IPS-18c (cell line): ENCODE data around the gene TBX5.

Experiments used
- H3K4me3 ChIP-seq: 2 replicates; pipeline ENCODE4 v1.7.0; 2013; ENCODE audit warnings: low read depth, mild to moderate bottlenecking, low read length, moderate library complexity; ENCODE audit not compliant: insufficient read depth
- H3K9me3 ChIP-seq: one replicate; pipeline ENCODE4 v1.6.1; 2013; ENCODE audit warnings: mild to moderate bottlenecking, low read length, moderate library complexity; ENCODE audit not compliant: control insufficient read depth, insufficient read depth

Gene TBX5

DNA sequence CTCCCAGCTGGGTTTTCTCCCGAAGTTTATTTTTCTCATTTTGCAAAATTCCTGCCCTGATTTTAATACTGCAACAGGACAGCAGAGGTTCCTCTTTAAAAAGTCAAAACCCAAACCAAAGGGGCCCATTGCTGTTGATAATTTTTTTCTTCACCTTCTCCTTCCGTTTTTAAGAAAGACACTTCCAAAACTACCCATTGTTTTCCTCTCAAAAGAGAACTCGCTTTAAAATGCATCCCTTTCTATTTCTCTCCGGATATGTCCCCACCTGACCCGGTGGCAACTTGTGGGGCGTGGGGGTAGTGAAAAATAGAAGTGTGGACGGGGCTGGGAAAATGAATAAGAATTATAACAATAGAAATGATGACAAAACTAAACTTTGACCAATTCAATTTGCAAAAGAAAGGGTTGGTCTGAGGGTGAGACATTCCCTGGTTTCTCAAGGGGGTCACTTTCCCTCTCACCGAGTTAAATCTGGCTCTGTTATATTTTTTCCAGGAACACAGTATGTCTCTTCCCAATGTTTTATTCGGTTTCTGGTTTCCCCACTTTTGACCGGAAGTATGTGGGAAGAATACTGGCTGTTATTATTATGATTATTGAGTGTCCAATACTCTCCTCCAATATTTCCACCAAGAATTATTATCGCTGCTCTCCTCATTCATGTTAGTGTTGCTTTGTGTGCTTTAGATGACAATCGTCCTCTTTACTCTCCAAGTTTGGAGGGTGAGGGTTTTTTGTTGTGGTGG is 4.1 kb upstream of the TBX5 start:
- peaks cover 3% of the 10 kb centered on the region for H3K9me3 ChIP-seq
- H3K4me3 ChIP-seq: no peak overlapping the region

DNA sequence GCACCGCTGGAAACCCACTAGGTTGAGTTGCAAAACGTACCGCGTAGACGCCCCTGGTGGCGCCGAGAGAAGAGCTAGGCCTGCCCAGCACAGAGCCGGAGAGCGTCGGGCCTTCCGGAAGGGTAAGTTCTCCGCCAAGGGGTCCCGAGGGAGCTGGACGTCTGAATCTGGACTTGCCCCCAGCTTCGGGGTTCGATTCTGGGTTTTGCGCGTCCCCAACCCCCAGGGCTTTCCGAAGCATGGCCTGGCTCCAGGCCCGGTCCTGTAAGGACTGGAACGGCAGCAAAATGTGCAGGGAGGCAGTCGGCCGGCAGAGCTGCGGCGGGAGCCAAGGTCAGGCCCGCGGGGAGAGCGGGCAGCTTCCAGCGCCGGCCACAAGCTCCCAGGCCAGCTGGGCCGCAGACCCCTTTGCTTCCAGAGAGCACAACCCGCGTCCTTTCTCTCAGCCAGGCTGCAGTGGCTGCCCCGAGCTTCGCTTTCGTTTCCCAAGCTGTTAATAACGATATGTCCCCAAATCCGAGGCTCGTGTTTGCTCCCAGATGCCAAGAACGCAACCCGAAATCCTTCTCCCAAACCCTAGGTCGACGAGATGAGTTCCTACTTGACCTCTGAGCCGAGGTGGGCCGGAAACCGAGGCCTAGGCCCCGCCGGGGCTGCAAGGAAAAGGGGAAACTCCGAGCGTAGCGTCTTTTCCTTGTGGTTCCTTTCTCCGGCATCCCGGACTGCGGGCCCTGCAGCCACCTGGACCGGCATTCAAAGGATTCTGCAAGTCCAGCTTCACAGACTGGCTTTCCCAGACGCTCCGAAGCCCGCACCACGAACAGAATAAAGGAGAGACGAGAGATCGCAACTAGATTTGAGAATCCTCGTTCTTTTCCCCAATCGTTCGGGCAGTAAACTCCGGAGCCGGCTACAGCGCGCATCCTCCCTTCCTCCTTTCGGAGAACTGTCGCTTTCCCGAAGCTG is 3.2 kb upstream of the TBX5 start:
- Histone ChIP-seq H3K4me3 (no peak overlapping the region; the same call in 1 of the 2 replicates), H3K9me3 (peaks cover 3% of the 10 kb centered on the region)

DNA sequence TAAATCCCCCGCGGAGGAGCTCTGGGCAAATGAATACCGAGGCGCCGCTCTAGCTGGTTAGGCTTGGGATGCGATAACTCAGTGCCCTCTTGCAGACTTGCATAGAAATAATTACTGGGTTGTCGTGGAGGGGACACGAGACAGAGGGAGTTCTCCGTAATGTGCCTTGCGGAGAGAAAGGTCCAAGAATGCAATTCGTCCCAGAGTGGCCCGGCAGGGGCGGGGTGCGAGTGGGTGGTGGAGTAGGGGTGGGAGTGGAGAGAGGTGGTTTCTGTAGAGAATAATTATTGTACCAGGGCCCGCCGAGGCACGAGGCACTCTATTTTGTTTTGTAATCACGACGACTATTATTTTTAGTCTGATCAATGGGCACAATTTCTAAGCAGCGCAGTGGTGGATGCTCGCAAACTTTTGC is 2.5 kb upstream of the TBX5 start:
- H3K4me3 ChIP-seq: no peak overlapping the region
- H3K9me3 ChIP-seq: peaks cover 3% of the 10 kb centered on the region

DNA sequence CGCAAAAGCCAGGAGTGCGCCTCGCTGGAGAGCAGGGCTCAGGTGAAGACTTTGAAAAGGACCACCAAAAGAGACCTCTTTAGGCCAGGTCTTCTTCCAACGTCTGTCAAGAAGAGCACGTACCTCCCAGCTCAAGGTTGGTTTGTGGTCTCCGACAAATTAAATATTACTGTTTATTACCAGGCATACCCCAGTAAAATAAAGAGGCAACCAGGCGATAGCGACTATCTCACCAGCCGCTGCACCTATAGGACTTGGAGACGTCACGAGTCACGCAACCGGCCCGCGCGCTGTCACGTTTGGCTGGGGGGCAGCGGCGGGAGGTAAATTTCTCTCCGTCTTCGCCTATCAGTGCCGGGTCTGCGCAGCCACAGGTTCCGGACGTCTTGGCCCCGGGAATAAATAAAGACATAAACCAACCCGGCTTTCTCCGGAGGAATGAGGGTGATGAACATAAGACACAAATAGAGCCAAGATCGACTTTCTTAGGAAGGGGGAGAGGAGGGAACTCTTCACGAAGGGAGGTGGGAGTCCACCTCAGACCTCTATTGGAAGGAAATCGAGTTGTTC is 2.0 kb upstream of the TBX5 start:
- peaks cover 3% of the 10 kb centered on the region for H3K9me3 ChIP-seq
- no peak overlapping the region for H3K4me3 ChIP-seq

DNA sequence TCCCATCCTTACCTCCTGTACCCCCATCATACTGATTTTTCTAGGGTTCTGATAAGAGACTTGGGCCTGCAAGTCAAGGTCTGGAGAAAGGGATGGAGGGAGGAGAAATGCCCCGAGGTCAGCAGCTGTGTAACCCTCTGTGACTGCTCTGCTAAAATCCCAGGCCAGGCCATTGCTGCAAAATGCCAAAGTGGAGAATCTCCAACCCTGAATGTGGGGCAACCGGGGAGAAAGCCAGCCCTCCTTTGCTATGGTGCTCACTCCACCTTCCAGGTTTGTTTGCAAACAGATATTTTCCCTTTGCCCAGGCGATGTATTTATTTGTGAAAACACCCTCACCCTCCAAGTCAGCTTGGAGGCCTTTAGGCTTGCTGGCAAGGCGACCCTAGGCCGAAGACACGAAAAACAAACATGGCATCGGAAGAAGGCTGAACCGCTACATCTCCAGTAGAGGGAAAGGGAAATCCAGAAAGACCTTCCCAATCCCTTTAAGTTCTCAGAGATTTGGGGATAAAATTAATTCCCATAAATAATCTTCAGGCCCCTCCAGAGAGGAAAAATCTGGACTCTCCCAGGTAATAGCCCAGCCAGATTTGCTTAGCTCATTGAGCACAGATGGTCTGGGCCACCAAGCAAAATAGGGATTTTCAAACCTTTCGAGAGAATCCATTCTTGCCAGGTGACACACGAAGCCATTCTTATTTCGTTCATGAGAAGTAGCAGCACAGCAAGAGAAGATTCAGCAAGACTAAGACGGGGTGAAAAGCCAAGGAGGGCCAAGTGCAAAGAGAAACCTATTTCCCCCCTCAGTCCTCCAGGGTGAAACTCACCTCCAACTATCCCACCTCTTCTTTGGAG is 1.3 kb upstream of the TBX5 start:
- Histone ChIP-seq H3K4me3 (no peak overlapping the region), H3K9me3 (peaks cover 3% of the 10 kb centered on the region)

DNA sequence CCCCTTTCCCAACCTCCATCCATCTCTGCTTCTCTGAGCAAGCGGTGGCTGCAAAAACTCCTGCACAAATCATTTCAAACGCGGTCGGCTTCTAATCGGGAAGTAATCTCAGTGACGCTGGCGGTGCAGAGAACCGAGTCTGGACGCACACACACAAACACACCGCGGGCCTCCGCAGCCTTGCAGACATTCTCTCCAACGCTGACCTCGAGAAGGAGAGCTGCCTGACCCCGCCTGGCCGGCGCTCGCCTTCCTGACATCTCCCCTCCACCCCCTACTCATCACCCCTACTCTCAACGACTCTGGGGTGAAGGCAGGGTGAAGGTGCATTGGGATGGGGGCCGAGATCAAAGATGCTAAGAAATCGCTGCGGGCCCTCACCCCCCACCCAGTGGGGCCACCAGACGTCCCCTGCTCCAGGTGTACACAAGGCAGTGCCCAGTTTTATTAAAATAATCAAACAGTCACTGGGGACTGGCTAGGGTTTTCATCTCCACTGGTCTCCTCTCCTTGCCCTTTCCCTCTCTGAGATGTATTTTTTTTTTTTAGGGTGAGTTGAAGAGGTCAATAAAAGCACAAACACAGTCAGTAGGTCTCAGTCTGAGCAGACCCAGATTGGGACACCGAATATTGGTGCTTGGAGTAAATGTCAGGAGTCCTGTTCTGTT is 506 bp upstream of the TBX5 start:
- H3K4me3 ChIP-seq: no peak overlapping the region
- H3K9me3 ChIP-seq: peaks cover 5% of the 10 kb centered on the region

DNA sequence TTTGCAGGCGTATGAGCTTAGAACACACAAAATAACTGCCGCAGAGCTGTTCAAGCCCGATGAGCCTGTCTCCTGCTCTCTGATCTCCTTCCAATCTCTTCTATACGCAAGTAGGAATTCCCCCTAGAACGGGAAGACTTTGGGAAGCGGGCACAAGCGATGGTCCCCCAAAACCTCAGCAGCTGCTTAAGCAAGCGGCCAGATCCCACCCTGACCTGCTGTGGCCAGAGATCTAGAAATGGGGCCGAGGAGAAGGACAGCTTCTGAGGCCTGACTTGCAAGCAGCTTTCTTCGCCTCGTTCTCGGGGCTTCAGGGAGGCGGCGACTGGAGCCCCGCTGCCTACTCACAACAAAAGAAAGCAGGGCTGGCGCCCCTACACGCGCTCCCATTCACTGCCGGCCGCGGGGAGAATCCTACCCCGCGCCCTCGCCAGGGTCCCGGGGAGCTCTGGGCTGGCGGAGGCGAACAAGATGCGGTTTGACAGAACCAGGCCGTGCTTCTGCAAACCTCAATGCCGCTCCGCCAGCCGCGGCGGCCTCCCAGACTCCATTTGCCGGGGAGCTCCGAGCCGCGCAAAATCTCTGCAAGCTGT is 922 bp downstream of the TBX5 start:
- no peak overlapping the region for H3K4me3 ChIP-seq
- peaks cover 4% of the 10 kb centered on the region for H3K9me3 ChIP-seq

DNA sequence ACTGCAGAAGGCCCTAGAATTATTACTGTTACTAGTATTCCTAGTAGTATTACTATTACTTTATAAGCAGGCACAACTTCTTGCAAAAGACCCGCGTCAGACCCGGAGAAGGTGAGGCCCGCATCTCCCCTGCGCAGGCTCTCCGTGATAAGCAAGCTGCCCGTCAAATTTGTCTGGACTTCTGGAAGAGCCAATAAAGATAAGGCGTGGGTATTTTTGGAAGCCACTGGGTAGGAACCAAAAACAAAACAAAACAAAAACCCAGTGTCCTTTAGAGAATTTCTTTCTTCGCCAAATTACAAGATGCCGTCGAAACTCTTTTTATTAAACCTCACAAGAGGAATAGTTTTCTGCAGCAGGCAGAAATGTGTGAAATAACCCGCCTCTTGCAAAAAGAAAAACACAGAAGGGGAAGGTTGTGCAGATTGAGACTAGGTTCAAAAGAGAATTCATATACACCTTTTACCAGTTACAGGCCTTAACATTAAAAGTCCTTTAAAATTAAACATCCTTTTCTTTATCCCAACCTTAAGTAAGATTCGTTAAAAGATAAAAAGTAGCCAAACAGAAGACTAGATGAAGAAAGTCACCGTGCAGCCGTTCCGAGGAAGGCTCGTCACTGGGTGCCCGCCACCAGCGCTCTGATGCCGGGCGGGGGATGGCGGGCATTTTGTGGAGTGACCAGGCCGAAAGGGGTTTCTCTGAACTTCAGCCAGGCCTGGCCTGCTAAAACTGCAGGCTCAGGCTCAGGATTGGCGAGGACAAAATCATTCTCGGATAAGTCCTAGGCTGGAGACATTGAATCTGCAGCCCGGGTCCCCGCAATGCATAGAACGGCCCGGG is 1.6 kb downstream of the TBX5 start:
- no peak overlapping the region for H3K4me3 ChIP-seq
- peaks cover 4% of the 10 kb centered on the region for H3K9me3 ChIP-seq

DNA sequence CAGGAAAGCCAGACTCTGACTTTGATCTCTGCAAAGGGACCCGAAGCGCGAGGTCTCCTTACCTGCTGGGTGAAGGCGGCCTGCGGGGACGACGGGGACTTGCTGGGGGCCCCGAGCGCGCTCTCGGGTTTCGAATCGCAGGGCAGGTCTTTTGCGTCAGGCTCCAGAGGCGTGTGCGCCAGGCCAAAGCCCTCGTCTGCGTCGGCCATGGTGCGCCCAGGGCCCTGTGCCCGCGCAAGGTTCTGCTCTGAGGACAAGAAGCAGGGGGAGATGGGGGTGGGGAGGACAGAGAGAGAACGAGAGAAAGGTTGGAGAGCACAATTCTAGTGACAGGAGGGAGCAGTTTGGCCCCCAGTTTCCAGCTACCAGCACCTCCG is 2.3 kb downstream of the TBX5 start:
- peaks cover 4% of the 10 kb centered on the region for H3K9me3 ChIP-seq
- H3K4me3 ChIP-seq: no peak overlapping the region

DNA sequence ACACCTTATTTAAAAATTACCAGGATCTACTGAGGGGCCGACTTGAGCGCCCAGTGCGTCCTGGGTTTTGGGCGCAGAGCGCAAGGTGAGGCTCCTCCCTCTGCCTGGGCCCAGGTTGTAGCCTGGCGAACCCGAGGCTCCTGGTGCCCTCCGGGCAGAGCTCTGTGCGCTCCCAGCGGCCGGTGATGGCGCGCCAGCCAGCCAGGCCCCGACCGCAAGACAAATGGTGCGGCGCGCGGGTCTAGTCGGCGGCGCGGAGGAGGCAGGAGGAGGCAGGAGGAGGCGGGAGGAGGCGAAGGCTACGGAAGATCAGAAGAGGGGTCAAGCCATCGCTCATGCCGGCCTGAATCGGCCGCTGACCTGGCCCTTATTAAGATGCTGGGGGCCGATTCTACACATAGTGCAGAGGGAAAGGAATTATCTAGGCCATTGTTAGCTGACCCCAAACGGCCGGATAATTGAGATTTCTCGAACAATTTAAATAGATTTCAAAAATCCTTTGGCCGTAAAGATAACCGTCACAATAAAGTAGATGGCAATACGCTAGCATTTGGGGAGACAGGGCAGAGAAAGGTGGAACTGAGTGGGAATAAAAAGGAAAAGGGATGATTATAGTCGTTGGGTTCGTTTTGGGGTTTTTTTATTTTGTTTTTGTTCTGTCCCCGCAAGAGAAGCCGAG is 2.8 kb downstream of the TBX5 start:
- peaks cover 4% of the 10 kb centered on the region for H3K9me3 ChIP-seq
- no peak overlapping the region for H3K4me3 ChIP-seq

DNA sequence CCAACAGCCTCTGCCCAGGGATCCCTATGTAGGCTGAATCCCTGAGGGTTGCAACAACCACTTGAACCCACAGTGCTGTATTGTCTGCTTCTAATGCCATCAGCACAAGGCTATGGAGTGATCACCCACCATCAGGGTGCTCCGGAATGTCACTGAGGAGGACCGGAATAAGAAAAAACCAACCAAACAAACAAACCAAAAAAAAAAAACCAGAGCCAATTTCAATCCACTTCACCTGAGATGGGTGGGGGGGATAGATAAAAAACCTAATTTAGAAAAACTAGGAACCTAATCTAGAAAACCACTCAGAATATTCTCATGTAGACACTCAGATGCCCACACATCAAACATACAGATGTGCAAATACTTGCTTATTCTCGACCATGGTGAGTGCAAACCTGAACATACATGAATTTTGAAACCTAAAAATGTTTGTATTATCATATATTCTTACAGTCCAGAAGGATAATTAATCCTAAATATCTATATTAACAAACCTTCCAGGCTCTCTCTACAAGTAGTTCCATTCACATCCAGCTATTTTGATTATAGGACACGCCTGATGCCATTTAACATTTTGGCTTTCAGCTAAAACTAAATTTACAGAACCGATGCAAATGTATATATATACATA is 3.7 kb downstream of the TBX5 start:
- no peak overlapping the region for H3K4me3 ChIP-seq
- H3K9me3 ChIP-seq: peaks cover 4% of the 10 kb centered on the region

DNA sequence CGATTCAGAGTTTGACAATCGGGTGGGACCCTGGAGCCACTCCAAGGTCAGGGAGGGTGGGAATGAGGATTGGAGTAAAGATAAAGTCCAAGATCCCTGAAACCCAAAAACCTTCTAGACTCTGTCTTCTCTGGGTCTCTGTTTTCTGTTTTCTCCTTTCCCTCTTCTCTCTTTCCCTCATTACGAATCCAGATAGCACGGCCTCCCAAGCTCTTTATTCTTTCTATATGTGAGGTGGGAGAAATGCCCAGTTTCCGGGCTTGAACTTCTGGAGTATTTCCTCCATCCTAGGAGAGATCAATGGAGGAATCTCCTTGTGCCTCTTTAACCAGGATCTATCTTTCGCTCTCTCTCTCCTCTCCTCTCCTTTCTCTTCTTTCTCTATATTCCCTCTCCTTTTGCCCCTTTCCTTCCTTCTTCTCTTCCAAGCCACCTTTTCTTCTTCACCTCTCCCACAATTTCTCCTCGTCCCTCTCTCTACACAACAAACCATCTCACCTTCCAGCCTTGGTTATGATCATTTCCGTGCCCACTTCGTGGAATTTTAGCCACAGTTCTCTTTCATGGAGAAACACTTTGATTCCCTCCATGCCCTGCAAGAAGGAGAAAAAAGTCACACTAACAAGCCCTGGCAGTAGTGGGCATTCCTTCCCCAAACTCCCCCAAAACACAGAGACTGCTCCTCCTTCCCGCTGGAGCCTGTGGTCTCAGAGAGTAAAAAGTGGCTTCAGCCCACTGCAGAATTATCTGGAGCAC is 4.4 kb downstream of the TBX5 start:
- H3K4me3 ChIP-seq: no peak overlapping the region
- H3K9me3 ChIP-seq: peaks cover 4% of the 10 kb centered on the region

DNA sequence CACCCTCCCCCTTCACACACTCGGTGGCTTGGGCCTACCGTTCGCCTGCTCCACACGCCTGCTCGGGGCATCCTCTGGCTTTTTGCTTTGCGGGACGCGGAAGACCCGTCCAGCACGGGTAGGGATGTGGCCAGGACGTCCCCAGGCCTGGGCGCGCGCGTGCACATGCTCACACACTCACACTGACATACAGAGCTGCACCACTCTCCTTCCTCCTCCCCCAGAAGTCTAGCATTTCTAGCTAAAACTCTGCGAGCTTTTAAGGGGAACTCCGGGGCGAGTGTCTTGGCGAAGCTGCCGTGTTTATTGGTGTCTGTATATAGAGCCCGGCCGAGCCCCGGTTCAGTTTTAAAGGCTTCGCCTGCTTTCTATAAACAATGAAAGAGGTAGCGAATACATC is 5.0 kb downstream of the TBX5 start:
- H3K4me3 ChIP-seq: no peak overlapping the region; the same call in 1 of the 2 replicates
- H3K9me3 ChIP-seq: peaks cover 4% of the 10 kb centered on the region

DNA sequence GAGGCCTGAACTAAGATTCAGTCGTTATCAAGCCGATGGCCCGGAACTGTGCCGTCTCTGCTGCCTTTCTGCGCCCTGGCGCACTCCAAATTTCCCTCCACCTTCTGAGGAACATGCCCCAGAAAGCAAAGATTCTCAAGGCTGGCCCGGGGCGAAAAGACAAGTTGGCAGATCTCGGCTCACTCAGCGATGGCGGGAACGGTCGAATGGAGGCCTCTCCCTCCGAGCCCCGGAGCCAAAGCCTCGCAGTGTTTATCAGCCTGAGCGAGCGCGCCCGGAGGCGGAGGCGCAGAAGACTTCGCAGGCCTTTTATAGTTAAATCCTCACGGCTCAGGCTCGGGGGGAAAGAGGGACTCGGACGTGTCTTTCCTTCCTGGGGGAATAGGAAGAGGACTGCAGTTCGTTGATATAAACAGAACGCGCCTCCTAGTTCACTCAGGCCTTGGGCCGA is 5.6 kb downstream of the TBX5 start:
- Histone ChIP-seq H3K4me3 (no peak overlapping the region), H3K9me3 (peaks cover 4% of the 10 kb centered on the region)
